ENCODE data around the gene UQCC2.

UQCC2 gene

GRCh38 chr6:33720998-33721397 lies 9.5 kb upstream of the UQCC2 start:
- TF ChIP-seq, protein P1, sequence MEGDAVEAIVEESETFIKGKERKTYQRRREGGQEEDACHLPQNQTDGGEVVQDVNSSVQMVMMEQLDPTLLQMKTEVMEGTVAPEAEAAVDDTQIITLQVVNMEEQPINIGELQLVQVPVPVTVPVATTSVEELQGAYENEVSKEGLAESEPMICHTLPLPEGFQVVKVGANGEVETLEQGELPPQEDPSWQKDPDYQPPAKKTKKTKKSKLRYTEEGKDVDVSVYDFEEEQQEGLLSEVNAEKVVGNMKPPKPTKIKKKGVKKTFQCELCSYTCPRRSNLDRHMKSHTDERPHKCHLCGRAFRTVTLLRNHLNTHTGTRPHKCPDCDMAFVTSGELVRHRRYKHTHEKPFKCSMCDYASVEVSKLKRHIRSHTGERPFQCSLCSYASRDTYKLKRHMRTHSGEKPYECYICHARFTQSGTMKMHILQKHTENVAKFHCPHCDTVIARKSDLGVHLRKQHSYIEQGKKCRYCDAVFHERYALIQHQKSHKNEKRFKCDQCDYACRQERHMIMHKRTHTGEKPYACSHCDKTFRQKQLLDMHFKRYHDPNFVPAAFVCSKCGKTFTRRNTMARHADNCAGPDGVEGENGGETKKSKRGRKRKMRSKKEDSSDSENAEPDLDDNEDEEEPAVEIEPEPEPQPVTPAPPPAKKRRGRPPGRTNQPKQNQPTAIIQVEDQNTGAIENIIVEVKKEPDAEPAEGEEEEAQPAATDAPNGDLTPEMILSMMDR (conservative IDR thresholded peaks at IDR 0.05): no peak
- peak overlapping the region; percentile 92 for H3K27ac ChIP-seq

GRCh38 chr6:33719326-33719987 lies 8.0 kb upstream of the UQCC2 start:
- TF ChIP-seq, protein P1 (conservative IDR thresholded peaks at IDR 0.05): no peak
- TF ChIP-seq ZFX (IDR thresholded peaks at IDR 0.05): no peak
- H3K27ac ChIP-seq: peak overlapping the region; percentile 92

DNA sequence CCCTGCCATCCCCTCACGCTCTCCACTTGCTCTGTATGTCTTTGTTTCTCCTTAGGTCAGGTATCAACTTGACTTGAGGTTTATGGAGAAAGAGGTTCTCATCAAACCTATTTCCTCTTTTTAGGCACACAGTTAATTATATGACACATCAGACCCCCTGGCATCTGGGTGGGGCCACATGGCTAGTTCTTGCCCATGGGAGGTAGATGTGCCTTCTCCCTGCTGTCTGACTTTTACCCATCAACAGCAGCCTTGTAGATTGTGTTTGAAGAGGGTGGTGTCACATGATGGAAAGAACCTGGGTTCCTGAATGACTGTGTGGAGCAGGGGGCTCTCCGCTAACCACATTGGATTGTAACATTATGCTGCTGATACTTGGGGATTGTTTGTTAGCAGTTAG lies 7.2 kb upstream of the UQCC2 start:
- TF ChIP-seq, protein P1 (conservative IDR thresholded peaks at IDR 0.05): no peak
- TF ChIP-seq ZFX (IDR thresholded peaks at IDR 0.05): no peak
- peak overlapping the region; percentile 92 for H3K27ac ChIP-seq

- TF ChIP-seq ZFX (IDR thresholded peaks at IDR 0.05): no peak
- TF ChIP-seq, protein P1 (conservative IDR thresholded peaks at IDR 0.05): no peak
- H3K27ac ChIP-seq: peak overlapping the region; percentile 92
These were observed 6.5 kb upstream of the UQCC2 start for GRCh38 chr6:33717934-33718455.

DNA sequence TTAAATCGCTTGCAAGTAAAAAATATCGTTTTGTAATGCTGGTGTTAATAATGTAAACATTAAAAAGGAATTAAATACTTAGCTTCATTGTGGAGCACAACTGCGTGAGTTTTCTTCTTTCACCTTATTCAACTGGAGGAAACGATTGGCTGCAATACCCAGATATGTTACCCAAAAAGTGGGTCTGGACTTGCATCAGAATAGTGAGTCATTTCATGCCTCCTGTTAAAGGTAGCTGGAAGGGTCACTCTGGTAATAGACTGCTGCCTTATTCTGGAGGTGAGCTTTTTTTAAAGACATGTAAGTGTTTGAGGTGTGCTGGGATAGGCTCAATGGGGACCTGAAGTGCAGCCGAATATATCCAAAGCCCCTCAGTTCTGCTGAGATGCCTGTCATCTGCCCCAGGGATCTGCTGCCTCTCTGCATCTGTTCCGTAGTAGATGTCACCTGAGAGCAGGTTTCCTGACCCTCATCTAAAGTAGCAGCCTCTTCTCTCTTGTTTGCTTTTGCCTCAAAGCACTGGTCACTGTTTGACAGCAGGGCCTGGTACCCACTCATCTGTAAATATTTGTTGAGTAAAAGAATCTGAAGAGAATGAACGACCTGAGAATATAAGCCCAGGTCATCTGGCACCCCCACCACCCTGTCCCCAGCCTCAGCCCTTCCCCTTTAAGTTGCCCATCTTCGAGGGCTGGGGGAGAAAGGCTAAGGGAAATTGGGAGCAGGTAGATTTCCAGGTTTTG lies 5.6 kb upstream of the UQCC2 start:
- H3K27ac ChIP-seq: peak overlapping the region; percentile 92

GRCh38 chr6:33716379-33716778 lies 4.9 kb upstream of the UQCC2 start:
- peak overlapping the region; percentile 92 for H3K27ac ChIP-seq
- TF ChIP-seq, protein P1 (conservative IDR thresholded peaks at IDR 0.05): no peak
- TF ChIP-seq ZFX (IDR thresholded peaks at IDR 0.05): no peak

More for the DNA sequence above, 5.6 kb upstream of the UQCC2 start:
- TF ChIP-seq, protein P1 (conservative IDR thresholded peaks at IDR 0.05): no peak

DNA sequence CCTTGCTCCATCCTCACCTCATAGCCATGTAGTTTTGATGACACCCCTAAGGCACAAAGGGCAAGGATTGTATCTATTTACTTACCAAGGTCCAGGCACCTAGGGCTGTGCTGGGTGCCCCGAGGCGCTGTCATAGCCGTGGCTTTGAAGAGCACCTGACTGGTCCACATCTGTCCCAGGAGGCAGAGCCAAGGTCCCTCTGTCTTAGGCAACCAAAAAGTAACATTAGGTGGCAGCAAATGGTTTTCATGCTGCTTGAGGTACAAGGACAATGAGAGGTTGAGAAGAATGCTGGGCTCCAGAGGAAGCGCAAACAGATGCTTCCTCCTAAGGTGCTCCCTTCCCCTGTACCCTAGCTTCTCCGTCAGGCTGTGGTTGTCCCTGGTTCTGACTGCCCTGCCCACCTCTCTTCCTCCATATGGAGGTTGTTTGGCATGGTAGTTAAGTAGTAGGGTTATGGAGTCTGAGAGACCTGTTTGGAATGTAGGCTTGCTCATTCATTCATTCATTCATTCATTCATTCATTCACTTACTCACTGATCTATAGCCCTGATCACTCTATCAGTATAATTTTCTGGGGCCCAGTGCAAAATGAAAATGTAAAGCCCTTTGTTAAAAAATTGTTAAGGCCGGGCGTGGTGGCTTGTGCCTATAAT lies 3.0 kb upstream of the UQCC2 start:
- H3K27ac ChIP-seq: peak overlapping the region; percentile 92
- TF ChIP-seq ZFX (IDR thresholded peaks at IDR 0.05): no peak
- TF ChIP-seq, protein P1 (conservative IDR thresholded peaks at IDR 0.05): no peak

All from C4-2B (cell line).